Measurements from ENCODE around the gene UCP3.

The UCP3 gene

DNA sequence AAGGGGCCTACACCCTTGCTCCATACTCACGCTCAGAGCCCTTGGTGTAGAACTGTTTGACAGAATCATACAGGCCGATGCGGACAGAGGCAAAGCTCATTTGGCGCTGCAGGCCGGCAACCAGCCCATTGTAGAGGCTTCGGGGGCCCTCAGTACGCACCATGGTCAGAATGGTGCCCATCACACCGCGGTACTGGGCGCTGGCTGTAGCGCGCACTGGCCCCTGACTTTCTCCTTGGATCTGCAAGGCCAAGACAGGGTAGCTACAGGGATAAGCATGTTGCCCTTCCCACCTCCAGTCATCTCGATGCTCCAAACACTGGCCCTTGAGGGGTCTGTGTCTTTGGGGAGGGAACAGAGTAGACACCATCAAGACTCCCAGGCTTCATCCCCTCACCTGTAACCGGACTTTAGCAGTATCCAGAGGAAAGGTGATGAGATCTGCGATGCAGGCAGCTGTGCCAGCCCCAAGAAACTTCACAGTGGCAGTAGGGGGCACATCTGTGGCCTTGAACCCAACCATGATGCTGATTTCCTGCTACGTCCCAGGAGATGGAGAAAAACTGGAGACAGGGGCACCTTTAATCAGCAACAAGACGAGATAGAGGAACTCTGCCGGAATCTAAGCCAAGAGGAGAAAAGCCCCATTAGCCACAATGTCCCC is 30.9 kb downstream of the UCP3 start:
- DNase-seq (ENCODE audit: low spot score), result no peak

DNA sequence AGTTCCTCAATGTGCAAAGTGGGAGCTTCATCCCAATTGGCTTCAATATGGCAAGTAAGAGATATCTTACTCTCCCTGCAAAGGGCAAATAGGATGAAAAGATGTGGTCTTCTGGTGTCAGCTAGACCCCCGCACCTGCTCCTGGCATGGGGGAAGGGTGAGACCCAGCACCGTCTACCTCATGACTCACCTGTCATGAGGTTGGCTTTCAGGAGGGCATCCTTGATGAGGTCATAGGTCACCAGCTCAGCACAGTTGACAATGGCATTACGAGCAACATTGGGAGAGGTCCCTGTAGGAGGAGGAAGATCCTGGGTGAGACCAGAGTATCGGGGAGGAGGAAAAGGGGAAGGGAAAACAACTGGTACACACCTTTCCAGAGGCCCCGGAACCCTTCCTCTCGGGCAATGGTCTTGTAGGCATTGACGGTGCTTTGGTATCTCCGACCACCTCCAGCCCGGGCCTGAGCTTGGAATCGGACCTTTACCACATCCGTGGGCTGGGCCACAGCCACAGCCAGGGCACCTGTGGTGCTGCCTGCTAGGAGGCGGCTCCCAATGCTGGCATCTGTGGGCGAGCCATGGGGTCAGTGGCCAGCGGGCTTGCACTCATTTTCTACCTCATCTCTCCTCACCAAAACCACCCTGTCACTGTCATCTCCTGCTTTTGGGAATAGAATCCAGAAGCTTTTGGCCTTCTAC is 32.3 kb downstream of the UCP3 start:
- no peak for DNase-seq (ENCODE audit: low spot score)

DNA sequence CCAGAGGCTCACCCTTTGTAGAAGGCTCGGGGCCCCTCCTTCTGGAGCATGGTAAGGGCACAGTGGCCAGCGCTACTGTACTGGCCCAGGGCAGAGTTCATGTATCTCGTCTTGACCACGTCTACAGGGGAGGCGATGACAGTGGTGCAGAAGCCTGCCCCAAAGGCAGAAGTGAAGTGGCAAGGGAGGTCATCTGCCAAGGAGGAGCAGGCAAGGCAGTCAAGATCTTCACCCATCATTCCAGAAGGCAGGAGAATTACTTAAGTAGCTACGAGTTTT is 33.5 kb downstream of the UCP3 start:
- DNase-seq (ENCODE audit: low spot score), result no peak

DNA sequence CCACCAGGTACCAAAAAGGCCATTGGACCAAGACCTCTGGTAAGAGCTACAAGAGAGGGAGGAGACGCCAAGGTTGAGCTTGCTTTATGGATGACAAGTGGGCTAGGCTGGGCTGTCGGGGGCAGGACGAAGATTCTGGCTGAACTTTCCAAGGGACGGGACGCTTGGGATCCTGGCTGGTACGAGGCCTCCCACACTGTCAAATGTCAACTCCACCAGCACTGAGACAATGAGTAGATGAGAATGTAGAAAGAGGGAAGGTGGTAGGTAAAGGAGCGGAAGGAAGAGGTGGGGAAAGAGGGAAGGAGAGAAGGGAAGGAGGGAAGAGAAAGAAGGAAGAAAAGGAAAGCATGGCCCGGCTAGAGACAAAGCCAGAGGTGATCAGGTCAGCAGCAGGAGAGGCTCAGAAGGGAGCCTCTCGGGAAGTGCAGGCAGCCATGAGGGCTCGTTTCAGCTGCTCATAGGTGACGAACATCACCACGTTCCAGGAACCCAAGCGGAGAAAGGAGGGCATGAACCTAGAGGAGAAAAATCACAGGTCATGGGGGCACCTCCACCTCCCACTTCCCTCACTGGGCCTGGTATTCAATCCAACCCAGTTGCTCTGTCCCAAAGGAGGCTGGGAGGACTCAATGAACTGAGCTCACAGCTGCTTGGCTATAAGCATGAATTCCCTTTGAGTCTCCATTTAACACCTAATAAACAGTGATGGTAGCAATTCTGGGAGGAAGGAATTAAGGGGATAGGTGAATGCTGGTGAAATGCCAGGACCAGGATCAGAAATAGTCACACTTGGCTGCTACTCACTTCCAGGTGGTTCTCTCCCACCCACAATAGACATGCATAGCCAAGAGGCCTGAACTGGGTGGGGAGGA is 34.0 kb downstream of the UCP3 start:
- no peak for DNase-seq (ENCODE audit: low spot score)

DNA sequence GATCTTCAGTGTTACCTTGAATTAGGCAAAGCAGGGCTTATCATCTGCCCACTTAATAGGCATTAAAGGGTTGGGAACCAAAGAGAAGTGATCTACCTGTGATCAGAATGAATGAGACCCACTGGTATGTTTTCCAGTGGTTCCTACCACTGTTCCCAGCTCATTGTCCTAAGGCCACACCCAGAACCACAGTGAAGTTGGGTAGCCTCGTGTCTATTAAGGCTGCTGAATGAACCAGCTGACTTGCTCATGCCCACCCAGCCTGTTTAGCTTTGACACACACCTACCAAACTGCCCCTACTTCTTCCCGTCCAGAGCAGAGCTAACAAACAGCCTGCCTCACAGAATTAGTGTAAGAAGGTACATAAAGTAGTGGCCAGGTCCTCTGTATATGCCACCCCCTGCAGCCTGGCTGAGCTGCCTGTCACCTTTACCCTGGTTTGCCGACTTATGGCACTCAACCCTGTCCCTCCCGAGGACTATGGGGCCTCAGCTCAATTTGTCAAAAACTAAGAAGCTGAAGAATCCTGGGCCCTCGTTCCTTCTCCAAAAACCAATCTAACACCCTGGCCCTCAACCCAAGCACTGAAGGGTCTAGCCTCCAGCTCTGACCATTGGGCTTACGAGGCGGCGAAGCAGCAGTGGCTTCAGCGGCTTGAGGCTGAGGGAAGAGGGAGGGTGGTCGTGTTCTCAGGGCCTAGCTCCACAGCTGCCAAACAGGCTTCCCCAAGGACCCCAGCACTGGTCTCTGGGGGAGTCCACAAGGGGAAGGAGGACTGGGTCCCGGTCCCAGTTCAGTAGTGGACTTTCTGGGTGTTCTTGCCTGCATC is 36.0 kb downstream of the UCP3 start:
- no peak for DNase-seq (ENCODE audit: low spot score)

DNA sequence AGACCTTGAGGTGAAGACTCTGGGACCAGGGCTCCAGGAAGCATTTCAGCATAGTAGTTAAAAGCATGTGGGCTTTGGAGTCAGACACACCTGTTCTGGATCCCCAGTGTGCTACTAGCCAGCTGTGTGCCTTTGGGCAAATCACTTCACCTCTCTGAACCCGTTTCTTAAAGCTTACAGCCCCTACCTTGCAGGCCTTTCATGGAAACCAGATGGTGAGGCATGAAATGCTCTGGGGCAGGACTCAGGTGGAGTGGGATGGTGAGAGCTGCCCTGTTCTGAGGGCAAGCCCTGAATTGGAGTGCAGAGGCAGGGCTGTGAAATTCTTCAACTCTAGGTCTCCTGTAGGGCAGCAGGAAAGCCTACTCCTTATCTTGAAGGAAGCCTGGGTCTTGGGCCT is 36.7 kb downstream of the UCP3 start:
- DNase-seq (ENCODE audit: low spot score), result no peak

DNA sequence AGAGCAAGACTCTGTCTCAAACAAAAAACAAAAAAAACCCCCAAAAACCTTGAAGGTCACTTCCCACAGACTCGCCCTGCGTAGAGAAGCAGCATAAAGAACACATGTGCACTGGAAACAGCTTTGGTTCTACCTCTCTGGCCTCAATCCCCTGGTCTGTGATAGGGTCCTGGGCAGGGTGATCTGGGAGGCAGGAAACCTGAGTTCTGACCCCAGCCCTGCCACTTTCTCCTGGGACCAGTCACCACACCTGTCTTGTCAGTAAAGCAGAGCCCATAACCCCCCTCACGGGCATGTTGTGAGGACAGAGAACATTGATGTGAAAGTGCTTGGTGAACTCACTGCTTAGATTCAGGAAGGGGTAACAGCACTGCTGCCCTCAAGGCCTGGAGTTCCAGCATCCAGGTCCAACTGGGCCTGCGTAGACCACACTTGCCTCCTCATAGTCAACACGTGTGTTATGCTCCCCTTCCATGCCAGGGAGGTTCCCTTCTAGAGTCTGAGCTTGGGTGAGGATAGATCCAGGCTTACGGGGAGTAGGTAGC is 37.6 kb downstream of the UCP3 start:
- no peak for DNase-seq (ENCODE audit: low spot score)

DNA sequence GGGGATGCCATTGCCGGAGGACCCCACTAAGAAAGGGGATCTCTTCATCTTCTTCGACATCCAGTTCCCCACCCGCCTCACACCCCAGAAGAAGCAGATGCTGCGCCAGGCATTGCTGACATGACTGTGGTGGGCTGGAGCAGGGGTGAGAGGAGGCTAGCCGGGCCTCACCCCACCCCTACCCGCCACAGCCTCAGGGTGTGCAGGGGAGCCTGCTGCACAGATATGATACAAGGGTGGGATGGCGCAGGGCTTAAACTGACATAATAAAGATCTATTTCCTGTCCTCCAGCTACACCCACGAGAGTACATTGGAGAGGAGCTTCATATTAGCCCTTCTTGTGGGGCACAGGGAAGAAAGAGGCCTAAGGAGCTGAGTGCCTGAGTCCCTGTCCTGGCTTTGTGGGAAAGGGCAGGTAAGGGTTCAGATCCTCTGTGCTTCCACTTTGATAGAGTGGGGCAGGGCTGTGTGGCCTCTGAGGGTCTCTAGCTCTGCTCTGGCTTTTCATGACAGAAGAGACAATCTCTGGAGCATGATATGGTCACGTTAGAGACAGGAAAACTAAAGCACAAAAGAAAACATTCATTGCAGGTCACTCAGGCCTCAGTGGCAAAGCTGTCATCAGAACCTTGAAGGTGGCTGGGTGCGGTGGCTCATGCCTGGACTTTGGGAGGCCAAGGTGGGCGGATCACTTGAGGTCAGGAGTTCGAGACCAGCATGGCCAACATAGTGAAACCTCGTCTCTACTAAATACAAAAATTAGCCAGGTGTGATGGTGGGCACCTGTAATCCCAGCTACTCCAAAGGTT is 38.7 kb downstream of the UCP3 start:
- DNase-seq (ENCODE audit: low spot score), result no peak

DNA sequence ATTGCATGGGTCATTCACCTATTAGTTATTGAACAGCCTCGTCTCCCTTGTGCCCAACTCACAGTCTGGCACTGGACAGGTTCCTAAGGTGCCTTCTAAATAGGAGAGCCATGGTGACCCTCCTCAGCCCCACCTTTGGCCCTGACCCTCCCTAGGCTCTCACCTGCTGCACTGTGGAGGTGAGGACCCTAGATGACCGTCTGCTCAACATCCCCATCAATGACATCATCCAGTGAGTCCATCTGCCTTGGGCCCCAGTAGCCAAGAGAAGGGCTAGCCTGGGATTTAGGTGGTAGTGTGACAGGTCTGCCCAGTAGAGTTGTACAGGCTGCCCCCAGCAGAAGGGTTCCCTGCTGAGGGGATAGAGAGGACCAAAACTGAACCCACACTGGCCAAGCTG is 39.8 kb downstream of the UCP3 start:
- DNase-seq (ENCODE audit: low spot score), result no peak

DNA sequence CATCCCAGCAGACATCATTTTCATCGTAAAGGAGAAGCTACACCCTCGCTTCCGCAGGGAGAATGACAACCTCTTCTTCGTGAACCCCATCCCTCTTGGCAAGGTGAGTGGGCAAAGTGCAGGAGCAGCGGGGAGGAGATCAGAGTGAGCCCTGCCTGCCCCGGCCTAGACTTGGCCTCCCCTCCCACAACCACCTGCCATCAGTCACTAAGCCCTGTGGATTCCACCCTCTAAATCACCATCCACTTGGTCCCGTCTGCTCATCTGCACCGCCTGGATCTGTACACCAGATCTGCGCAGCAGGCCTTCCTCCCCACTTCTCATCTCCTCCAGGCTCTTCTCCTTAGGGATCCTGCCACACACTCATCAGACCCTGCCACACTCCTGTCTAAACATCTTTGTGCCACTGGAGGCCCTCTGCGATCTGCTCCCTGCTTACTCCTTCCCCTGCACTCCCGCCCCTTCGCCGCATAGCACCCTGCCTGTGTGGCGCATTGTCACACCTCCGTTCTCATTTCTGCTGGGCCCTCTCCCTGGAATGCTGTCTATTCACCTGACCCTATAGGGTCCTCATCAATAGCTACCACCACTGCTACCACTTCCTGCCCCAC is 40.4 kb downstream of the UCP3 start:
- DNase-seq (ENCODE audit: low spot score), result no peak

DNA sequence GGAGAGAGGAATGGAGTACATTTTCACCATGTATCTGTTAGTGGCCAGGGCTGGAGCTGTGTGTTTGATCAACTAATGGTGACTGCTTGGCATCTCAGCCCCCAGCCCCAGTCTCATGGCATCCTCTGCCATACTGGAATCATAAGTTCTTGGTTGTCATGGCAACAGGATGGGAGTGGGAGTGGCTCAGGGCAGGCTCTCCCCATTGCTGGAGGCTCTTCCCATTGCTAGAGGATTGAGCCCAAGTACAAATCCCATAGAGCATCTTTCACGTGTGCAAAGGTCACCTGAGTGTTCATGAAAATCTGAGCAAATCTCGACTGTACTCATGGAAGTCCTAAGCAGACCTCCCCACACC is 43.1 kb downstream of the UCP3 start:
- no peak for DNase-seq (ENCODE audit: low spot score)

DNA sequence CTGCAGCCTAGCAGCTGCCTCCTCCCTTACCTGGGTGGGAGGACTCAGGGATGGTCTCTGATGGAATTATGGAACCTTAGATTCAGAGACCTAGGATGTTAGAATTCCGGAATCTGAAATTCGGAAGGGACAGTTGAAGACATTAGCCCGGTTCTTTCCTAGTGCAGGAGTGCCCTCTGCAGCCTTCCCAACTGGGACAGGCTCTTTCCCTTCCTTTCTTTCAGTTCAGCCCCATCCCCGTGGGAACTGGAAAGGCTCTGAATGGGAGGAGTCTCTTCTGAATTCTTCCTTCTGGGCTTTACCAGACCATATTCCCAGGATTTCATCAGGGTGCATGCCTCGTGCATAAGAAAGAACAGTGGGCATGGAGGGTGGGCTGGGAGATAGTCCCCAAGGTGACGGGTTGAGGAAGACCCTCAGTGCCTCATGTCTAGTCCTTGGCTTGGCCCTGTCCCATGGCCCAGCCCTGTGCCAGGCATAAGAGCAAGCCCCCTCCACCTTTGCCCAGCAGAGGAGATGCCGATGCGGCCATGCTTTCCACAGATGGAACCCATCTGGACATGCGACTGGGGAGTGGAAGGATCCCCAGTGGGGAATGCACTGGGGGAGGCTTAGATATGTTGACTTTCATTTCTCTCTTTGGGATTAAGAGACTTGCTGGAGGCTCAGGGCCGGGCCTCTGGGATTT is 43.7 kb downstream of the UCP3 start:
- no peak for DNase-seq (ENCODE audit: low spot score)

DNA sequence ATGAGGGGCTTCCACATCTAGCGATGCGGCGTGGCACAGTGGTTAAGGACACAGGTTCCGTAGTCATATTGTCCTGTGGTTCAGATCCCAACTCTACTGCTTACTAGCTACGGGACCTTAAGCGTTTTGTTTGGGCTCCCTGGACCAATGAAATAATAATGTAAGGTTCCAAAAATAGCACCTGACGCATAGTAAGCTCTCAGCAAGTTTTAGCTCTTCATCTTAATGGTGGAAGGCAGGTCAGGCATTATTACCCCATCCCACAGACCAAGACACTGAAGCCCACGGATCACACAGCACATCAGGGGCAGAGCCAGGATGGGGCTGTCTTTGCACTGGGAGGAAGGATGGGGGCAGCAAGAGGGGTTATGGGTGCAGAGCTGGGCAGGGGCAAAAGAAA is 45.0 kb downstream of the UCP3 start:
- DNase-seq (ENCODE audit: low spot score), result no peak

DNA sequence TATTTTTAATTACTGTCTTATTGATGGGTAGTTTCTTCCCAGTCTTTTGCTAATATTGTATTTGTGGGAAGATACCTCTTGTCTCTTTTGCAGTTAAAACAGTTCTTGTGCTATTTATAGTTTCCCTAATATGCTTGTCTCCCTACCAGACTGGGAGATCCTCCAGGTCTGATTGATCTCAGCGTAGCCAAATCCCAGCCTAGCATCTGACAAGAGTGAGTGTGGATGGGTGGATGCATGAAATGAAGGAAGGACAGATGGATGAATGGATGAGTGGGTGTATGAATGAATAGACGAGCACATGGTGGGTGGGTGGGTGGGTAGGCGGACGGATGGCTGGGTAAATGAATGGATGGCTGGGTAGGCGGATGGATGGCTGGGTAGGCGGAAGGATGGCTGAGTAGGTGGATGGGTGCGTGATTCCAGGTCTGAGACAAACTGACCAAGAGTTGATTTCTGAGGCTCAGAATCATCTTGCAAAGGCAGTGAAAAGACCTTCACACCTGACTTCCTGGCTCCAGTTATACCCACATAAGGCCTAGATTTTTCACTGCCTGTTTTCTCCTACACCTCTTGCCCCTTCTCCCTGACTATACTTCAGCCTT is 46.7 kb downstream of the UCP3 start:
- DNase-seq (ENCODE audit: low spot score), result no peak

DNA sequence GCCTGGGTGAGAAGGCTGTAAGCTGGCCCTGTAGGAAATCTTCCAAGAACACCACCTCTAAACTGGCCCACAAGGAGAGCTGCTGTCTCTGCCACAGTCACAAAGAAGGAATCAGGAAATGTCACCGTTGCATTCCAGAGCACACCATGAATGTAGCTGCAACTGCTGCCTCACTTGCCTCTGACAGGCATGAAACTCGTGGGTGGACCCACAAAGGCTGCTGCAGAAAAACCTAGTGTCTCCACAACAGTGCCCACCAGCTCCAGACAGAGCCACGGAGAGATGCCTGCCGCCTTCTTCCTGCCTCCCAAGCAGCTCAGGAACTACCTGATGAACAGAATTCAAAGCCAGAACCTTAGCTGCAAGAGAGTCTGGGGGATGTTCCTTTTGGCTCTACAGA is 47.6 kb downstream of the UCP3 start:
- no peak for DNase-seq (ENCODE audit: low spot score)

DNA sequence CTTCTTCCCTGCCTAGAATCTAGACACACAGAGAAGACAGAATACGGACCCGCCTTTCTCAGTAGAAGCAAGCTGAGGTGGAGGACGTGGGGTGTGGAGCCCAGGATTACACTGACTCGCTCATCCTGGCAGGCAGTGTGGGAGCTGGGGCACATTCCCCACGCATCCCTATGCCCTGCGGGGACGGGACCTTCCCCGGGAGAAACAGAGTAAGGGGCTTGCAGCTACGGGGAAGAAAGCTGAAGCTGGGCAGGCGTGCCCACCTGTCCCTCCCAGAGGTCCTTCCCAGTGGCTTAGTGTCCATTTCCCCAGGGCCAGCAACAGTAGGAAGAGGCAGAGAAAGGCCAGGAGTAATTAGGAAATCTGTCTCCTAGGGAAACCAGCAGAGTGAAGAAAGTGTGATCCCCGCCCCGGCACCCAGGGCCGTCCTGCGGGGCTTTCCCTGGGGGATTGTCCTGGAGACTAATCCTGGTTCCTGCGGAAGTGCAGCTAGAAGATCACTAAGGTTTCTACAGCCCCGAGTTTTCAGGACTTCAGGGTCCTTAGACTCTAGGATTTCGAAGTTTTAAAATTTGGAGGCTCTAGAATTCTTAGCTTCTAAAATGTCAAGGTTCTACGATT is 50.3 kb downstream of the UCP3 start:
- no peak for DNase-seq (ENCODE audit: low spot score)

DNA sequence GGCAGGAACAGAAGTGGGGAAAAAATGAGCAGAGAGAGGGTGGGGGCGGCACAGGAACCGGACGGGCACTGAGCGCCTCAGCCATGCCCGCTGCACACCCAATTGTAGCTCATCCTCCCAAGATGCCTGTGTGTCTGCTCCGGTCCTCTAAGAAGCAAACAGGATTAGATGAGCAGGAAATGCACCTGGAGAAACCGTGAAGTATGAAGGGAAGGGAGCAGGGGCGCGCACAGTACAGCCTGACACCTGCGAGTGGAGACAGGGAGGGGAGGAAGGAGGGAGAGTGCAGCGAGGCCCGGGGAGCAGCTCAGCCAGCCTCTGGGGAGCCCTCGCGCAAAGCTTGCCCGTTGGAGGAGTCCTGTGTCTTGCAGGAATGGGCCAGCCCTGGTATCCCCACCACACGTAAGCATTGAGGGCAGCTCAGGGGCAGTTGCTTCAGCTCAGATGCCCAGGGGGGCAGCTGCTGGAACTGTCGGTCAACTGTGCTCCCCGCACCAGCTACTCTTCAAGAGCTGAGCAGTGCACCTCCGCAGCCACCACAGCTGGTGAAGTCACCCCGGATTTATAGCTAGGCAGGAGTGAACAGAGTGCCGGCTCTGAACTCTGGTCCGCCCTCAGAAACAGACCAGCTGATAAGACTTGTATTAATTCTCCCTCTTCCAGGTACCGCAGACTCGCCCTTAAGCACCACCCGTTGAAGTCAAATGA is 51.1 kb downstream of the UCP3 start:
- no peak for DNase-seq (ENCODE audit: low spot score)

DNA sequence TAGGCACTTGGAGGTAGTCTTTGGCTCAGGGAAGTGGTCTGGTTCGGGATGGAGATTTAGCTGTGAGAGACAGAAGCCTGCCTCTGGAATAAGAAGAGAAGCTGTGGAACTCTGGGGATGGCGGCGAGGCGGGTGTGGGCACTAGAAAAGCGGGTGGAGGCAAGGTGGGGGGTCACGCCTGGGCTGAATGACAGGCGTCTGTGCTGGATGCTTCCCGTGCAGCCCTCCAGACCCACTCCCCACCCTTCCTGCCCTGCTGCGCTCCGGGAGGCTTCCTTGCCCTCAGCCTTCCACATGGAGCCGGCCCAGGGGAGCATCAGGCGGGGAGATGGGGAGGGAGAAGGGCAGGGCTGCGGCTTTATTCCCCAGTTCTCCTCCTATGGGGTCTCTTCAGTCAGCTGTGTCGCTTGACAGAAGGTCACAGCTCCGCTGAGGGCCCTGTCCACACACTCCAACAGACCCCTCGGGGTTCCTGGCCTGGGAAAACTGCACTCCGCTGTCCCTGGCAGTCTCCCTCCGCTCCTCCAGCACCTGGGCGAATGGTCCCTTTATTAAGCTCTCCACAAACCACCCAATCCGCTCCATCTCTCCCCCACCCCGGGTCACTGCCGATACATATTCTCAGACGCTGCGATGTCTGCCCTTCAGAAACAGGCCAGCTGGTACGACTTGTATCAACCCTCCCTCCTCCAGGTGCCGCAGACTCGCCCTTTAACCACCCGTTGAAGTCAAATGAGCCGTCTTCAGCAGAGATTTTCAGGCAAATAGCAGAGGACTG is 51.8 kb downstream of the UCP3 start:
- no peak for DNase-seq (ENCODE audit: low spot score)
